ENCODE data around the gene PTGER2. TPM values are rescaled to one million over a fixed set of nuclear protein-coding genes. Genes with fewer than 3 reads are reported as not detected.

The PTGER2 gene
- total RNA-seq, result 10 to 100 TPM; 29.4 to 30.2 TPM
- polyA plus RNA-seq, result 100 to 1,000 TPM; 241 to 259 TPM

- no peaks in the 10 kb centered on the region for H3K36me3 ChIP-seq (ENCODE audit: insufficient read depth, low read length)
- intact Hi-C loops (cut with micrococcal nuclease), result loop anchor here (1.0 to 5.0 kb wide), 6 partner anchors 13 to 452 kb away; partner anchors contain the start of genes GNG2, GPR137C, PSMC6 and TXNDC16
- POLR2A ChIA-PET (ENCODE audit: partially characterized antibody), result interaction anchor here (0.6 to 8.3 kb wide), 28 partner anchors 8 to 839 kb away, joined by 3 to 89 read pairs (median 4); partner anchors contain the start of genes DDHD1, ERO1A, GNG2 and GPR137C
- Mint-ChIP-seq H3K36me3 (peaks cover 56 to 73% of the 10 kb centered on the region in 2 donors), H3K9me3 (peaks cover 0 to 4% (median 0%) of the 10 kb centered on the region in 8 donors), H3K27me3 (peaks cover 0 to 2% of the 10 kb centered on the region in 2 donors), H3K27ac (peak within 1 kb of the TSS; percentile 87 to 97 (median 92)), H3K4me3 (peak within 1 kb of the TSS; percentile 95 to 100 (median 99)), H3K4me1 (peaks cover 45 to 90% (median 63%) of the 10 kb centered on the region in 4 donors)
- DNase-seq, result peak; percentile 64 to 83 (median 74)
- H3K9me3 ChIP-seq (ENCODE audit: control insufficient read depth in 1 of 2, low read length in 2 of 2), result no peaks in the 10 kb centered on the region
- H3K27me3 ChIP-seq (ENCODE audit: insufficient read depth, low read length), result no peaks in the 10 kb centered on the region
- H3K27ac ChIP-seq (ENCODE audit: low read depth, low read length), result peak within 1 kb of the TSS; percentile 59
- H3K4me3 ChIP-seq (ENCODE audit: low read length in 2 of 2), result peak within 1 kb of the TSS; percentile 83 to 86
- CTCF ChIA-PET (ENCODE audit: partially characterized antibody), result interaction anchor here (0.8 to 2.8 kb wide), 6 partner anchors 9 to 87 kb away, joined by 3 to 15 read pairs (median 4); no protein-coding TSS in a partner anchor
- H3K4me1 ChIP-seq (ENCODE audit: insufficient read depth, low read length), result peaks cover 70% of the 10 kb centered on the region
Observed at GRCh38 chr14:52313903-52314594, at the start of gene PTGER2. PTGER2 (plus strand) TSS chr14:52314312; CDS start chr14:52314549, 237 bp downstream.

GRCh38 chr14:52265253-52265652 is 48.9 kb upstream of the PTGER2 start:
- peaks cover 12% of the 10 kb centered on the region for H3K27me3 ChIP-seq (ENCODE audit: insufficient read depth, low read length)
- no peak for DNase-seq
- Mint-ChIP-seq H3K4me1 (peaks cover 31 to 55% (median 40%) of the 10 kb centered on the region in 4 donors), H3K27ac (peak overlapping the region in 3 of 7 donors; percentile 31 to 70 (median 38)), H3K9me3 (peaks cover 0 to 2% (median 0%) of the 10 kb centered on the region in 8 donors), H3K36me3 (peaks cover 3 to 7% of the 10 kb centered on the region in 2 donors), H3K4me3 (peak overlapping the region in 5 of 8 donors; percentile 4 to 61 (median 47)), H3K27me3 (peaks cover 9 to 18% of the 10 kb centered on the region in 2 donors)
- H3K27ac ChIP-seq (ENCODE audit: low read depth, low read length), result no peak overlapping the region
- no peak overlapping the region for H3K4me3 ChIP-seq (ENCODE audit: low read length in 2 of 2)
- ChIA-PET CTCF (ENCODE audit: partially characterized antibody) (interaction anchor here (1.1 to 1.5 kb wide), 2 partner anchors 8 to 85 kb away, joined by 3 to 5 read pairs; no protein-coding TSS in a partner anchor), POLR2A (ENCODE audit: partially characterized antibody) (interaction anchor here (1.4 kb wide), 1 partner anchor 287 kb away, joined by 3 read pairs; the partner anchor contains the start of genes GPR137C and TXNDC16)
- H3K9me3 ChIP-seq (ENCODE audit: control insufficient read depth in 1 of 2, low read length in 2 of 2), result no peaks in the 10 kb centered on the region
- intact Hi-C loops (cut with micrococcal nuclease), result no loop called here
- peaks cover 42% of the 10 kb centered on the region for H3K4me1 ChIP-seq (ENCODE audit: insufficient read depth, low read length)
- H3K36me3 ChIP-seq (ENCODE audit: insufficient read depth, low read length), result no peaks in the 10 kb centered on the region

GRCh38 chr14:52266179-52266578 is 47.9 kb upstream of the PTGER2 start:
- Histone ChIP-seq H3K4me3 (ENCODE audit: low read length in 2 of 2) (no peak overlapping the region), H3K27me3 (ENCODE audit: insufficient read depth, low read length) (peaks cover 12% of the 10 kb centered on the region), H3K4me1 (ENCODE audit: insufficient read depth, low read length) (peaks cover 42% of the 10 kb centered on the region), H3K36me3 (ENCODE audit: insufficient read depth, low read length) (no peaks in the 10 kb centered on the region), H3K9me3 (ENCODE audit: control insufficient read depth in 1 of 2, low read length in 2 of 2) (no peaks in the 10 kb centered on the region), H3K27ac (ENCODE audit: low read depth, low read length) (no peak overlapping the region)
- Mint-ChIP-seq H3K4me1 (peaks cover 31 to 61% (median 42%) of the 10 kb centered on the region in 4 donors), H3K27ac (peak overlapping the region in 1 of 7 donors; percentile 28), H3K27me3 (peaks cover 12 to 19% of the 10 kb centered on the region in 2 donors), H3K36me3 (peaks cover 3 to 7% of the 10 kb centered on the region in 2 donors), H3K4me3 (peak overlapping the region in 6 of 8 donors; percentile 35 to 98 (median 96)), H3K9me3 (no peaks in the 10 kb centered on the region)
- no peak for DNase-seq
- ChIA-PET CTCF (ENCODE audit: partially characterized antibody) (interaction anchor here (1.1 to 1.8 kb wide), 4 partner anchors 19 to 406 kb away, joined by 3 read pairs; partner anchors contain the start of gene GNG2), POLR2A (ENCODE audit: partially characterized antibody) (interaction anchor here (1.4 kb wide), 1 partner anchor 286 kb away, joined by 3 read pairs; the partner anchor contains the start of genes GPR137C and TXNDC16)
- intact Hi-C loops (cut with micrococcal nuclease), result no loop called here

GRCh38 chr14:52266782-52267181 is 47.3 kb upstream of the PTGER2 start:
- Mint-ChIP-seq H3K4me1 (peaks cover 31 to 61% (median 45%) of the 10 kb centered on the region in 4 donors), H3K27ac (peak overlapping the region in 1 of 7 donors; percentile 28), H3K36me3 (peaks cover 3 to 7% of the 10 kb centered on the region in 2 donors), H3K4me3 (peak overlapping the region in 7 of 8 donors; percentile 94 to 98 (median 96)), H3K9me3 (no peaks in the 10 kb centered on the region), H3K27me3 (peaks cover 12 to 19% of the 10 kb centered on the region in 2 donors)
- intact Hi-C loops (cut with micrococcal nuclease), result no loop called here
- peaks cover 12% of the 10 kb centered on the region for H3K27me3 ChIP-seq (ENCODE audit: insufficient read depth, low read length)
- no peaks in the 10 kb centered on the region for H3K36me3 ChIP-seq (ENCODE audit: insufficient read depth, low read length)
- no peak overlapping the region for H3K27ac ChIP-seq (ENCODE audit: low read depth, low read length)
- DNase-seq, result no peak
- H3K4me3 ChIP-seq (ENCODE audit: low read length in 2 of 2), result peak overlapping the region in 1 of 2 donors; percentile 60
- POLR2A ChIA-PET (ENCODE audit: partially characterized antibody), result interaction anchor here (0.7 to 1.1 kb wide), 5 partner anchors 19 to 92 kb away, joined by 3 to 4 read pairs (median 4); partner anchors contain the start of gene PTGER2
- H3K4me1 ChIP-seq (ENCODE audit: insufficient read depth, low read length), result peaks cover 43% of the 10 kb centered on the region
- no peaks in the 10 kb centered on the region for H3K9me3 ChIP-seq (ENCODE audit: control insufficient read depth in 1 of 2, low read length in 2 of 2)
- CTCF ChIA-PET (ENCODE audit: partially characterized antibody), result interaction anchor here (1.1 to 1.8 kb wide), 4 partner anchors 19 to 406 kb away, joined by 3 to 4 read pairs (median 3); partner anchors contain the start of gene GNG2

GRCh38 chr14:52267501-52268278 is 46.4 kb upstream of the PTGER2 start, which contains the start of gene PTGDR:
PTGDR (plus strand) TSS chr14:52267698; CDS start chr14:52267815, 117 bp downstream.
- H3K4me3 Mint-ChIP-seq, result peak within 1 kb of the TSS; percentile 92 to 98 (median 96)
- ChIA-PET CTCF (ENCODE audit: partially characterized antibody) (interaction anchor here (0.7 to 1.8 kb wide), 4 partner anchors 18 to 407 kb away, joined by 3 to 4 read pairs (median 3); partner anchors contain the start of gene GNG2), POLR2A (ENCODE audit: partially characterized antibody) (interaction anchor here (0.6 to 1.1 kb wide), 8 partner anchors 9 to 284 kb away, joined by 3 to 4 read pairs (median 4); partner anchors contain the start of genes PTGER2 and TXNDC16)
- H3K4me1 ChIP-seq (ENCODE audit: insufficient read depth, low read length), result peaks cover 48% of the 10 kb centered on the region
- no peaks in the 10 kb centered on the region for H3K36me3 ChIP-seq (ENCODE audit: insufficient read depth, low read length)
- H3K27ac ChIP-seq (ENCODE audit: low read depth, low read length), result no peak within 1 kb of the TSS
- intact Hi-C loops (cut with micrococcal nuclease), result no loop called here
- peaks cover 3 to 10% of the 10 kb centered on the region in 2 donors for H3K36me3 Mint-ChIP-seq
- peak within 1 kb of the TSS; percentile 60 to 65 for H3K4me3 ChIP-seq (ENCODE audit: low read length in 2 of 2)
- H3K9me3 Mint-ChIP-seq, result no peaks in the 10 kb centered on the region
- peaks cover 12% of the 10 kb centered on the region for H3K27me3 ChIP-seq (ENCODE audit: insufficient read depth, low read length)
- no peaks in the 10 kb centered on the region for H3K9me3 ChIP-seq (ENCODE audit: control insufficient read depth in 1 of 2, low read length in 2 of 2)
- DNase-seq, result peak; percentile 43 to 58 (median 54)
- H3K4me1 Mint-ChIP-seq, result peaks cover 31 to 68% (median 49%) of the 10 kb centered on the region in 4 donors
- peak within 1 kb of the TSS in 5 of 7 donors; percentile 53 to 93 (median 80) for H3K27ac Mint-ChIP-seq
- peaks cover 12 to 19% of the 10 kb centered on the region in 2 donors for H3K27me3 Mint-ChIP-seq

GRCh38 chr14:52268279-52269061 is 45.6 kb upstream of the PTGER2 start:
- DNase-seq, result peak in 4 of 5 donors; percentile 20 to 33 (median 28)
- H3K27ac Mint-ChIP-seq, result peak overlapping the region in 5 of 7 donors; percentile 36 to 93 (median 80)
- Histone ChIP-seq H3K9me3 (ENCODE audit: control insufficient read depth in 1 of 2, low read length in 2 of 2) (no peaks in the 10 kb centered on the region), H3K27me3 (ENCODE audit: insufficient read depth, low read length) (peaks cover 12% of the 10 kb centered on the region), H3K4me1 (ENCODE audit: insufficient read depth, low read length) (peaks cover 48% of the 10 kb centered on the region), H3K27ac (ENCODE audit: low read depth, low read length) (no peak overlapping the region), H3K36me3 (ENCODE audit: insufficient read depth, low read length) (no peaks in the 10 kb centered on the region), H3K4me3 (ENCODE audit: low read length in 2 of 2) (peak overlapping the region; percentile 60 to 65)
- H3K36me3 Mint-ChIP-seq, result peaks cover 3 to 11% of the 10 kb centered on the region in 2 donors
- ChIA-PET CTCF (ENCODE audit: partially characterized antibody) (no interaction called here), POLR2A (ENCODE audit: partially characterized antibody) (no interaction called here)
- intact Hi-C loops (cut with micrococcal nuclease), result no loop called here
- no peaks in the 10 kb centered on the region for H3K9me3 Mint-ChIP-seq
- peaks cover 31 to 68% (median 49%) of the 10 kb centered on the region in 4 donors for H3K4me1 Mint-ChIP-seq
- H3K27me3 Mint-ChIP-seq, result peaks cover 12 to 19% of the 10 kb centered on the region in 2 donors
- H3K4me3 Mint-ChIP-seq, result peak overlapping the region; percentile 92 to 98 (median 96)

Data from CD4-positive, alpha-beta memory T cell (primary cell).